ENCODE measurements around the gene PLSCR5.

The PLSCR5 gene

DNA sequence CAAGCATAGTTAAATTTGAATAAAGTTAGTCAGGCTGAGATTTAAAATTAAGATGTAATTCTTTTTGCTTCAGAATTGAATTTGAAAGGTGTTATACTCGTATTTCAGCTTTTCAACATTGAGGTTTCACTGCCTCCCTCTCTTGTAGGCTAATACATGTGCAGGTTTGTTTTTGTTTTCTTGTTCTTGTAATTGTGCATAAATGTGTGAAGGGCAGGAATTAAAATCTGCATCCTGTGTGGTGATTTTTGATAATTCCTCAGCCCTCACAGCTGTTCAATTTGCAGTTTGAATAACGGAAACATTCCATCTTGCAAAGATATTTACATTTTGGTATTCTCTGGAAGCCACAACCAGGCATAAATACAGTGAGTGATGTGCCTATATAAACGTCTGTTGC lies 35.8 kb downstream of the PLSCR5 start:
- DNase-seq (ENCODE audit: extremely low read depth, low read depth) = no peak
- TF ChIP-seq, protein P1, sequence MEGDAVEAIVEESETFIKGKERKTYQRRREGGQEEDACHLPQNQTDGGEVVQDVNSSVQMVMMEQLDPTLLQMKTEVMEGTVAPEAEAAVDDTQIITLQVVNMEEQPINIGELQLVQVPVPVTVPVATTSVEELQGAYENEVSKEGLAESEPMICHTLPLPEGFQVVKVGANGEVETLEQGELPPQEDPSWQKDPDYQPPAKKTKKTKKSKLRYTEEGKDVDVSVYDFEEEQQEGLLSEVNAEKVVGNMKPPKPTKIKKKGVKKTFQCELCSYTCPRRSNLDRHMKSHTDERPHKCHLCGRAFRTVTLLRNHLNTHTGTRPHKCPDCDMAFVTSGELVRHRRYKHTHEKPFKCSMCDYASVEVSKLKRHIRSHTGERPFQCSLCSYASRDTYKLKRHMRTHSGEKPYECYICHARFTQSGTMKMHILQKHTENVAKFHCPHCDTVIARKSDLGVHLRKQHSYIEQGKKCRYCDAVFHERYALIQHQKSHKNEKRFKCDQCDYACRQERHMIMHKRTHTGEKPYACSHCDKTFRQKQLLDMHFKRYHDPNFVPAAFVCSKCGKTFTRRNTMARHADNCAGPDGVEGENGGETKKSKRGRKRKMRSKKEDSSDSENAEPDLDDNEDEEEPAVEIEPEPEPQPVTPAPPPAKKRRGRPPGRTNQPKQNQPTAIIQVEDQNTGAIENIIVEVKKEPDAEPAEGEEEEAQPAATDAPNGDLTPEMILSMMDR (IDR thresholded peaks at IDR 0.05; ENCODE audit: low read depth, low read length) = no peak

DNA sequence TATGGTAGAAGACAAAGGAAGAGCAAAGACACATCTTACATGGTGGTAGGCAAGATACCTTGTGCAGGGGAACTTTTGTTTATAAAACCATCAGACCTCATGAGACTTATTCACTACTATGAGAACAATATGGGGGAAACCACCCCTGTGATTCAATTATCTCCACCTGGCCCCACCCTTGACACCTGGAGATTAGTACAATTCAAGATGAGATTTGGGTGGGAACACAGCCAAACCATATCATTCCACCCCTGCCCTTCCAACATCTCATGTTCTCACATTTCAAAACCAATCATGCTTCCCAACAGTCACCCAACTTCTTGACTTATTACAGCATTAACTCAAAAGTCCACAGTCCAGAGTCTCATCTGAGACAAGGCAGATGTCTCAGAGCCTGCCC lies 39.0 kb downstream of the PLSCR5 start:
- TF ChIP-seq, protein P1 (IDR thresholded peaks at IDR 0.05; ENCODE audit: low read depth, low read length) = no peak
- DNase-seq (ENCODE audit: extremely low read depth, low read depth) = no peak

DNA sequence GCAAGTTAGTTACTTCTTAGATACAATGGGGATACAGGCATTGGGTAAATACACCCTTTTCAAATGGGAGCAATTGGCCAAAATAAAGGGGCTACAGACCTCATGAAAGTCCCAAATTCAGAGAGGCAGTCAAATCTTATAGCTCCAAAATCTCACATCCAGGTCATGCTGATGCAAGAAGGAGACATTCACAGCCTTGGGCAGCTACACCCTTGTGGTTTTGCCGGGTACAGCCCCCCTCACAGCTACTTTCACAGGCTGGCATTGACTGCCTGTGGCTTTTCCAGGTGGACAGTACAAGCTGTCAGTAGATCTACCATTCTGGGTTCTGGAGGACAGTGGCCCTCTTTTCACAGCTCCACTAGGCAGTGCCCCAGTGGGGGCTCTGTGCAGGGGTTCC lies 43.3 kb downstream of the PLSCR5 start:
- TF ChIP-seq, protein P1 (IDR thresholded peaks at IDR 0.05; ENCODE audit: low read depth, low read length) = no peak
- no peak for DNase-seq (ENCODE audit: extremely low read depth, low read depth)

DNA sequence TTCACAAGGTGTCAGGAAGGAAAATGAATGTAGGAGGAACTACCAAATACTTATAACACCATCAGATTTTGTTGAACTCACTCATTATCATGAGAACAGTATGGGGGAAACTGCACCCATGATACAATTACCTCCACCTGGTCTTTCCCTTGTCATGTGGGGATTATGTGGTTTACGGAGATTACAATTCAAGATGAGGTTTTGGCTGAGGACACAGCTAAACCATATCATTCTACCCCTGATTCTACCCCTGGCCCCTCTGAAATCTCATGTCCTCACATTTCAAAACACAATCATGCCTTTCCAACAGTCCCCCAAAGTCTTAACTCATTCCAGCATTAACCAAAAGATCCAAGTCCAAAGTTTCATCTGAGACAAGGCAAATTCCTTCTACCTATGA lies 43.7 kb downstream of the PLSCR5 start:
- DNase-seq (ENCODE audit: extremely low read depth, low read depth) = no peak
- TF ChIP-seq, protein P1 (IDR thresholded peaks at IDR 0.05; ENCODE audit: low read depth, low read length) = no peak

DNA sequence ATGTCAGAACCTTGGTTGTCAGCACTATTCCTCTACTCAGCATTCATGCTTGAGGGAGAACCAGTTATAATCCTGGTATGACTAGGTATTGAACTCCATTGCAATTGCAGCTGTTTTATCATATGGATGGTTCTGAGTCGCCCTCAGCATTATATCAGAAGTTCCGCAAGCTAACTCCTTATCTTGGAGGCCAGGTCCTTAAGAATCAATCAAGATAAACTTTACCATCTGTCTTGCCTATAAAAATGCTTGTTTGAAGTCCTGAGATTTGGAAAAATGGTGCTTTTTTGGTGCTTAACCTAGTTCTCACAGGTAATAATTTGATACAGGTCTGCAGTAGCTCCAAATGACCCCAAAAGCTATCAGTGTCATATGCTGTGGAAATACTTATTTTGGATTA lies 44.5 kb downstream of the PLSCR5 start:
- DNase-seq (ENCODE audit: extremely low read depth, low read depth) = no peak
- TF ChIP-seq, protein P1 (IDR thresholded peaks at IDR 0.05; ENCODE audit: low read depth, low read length) = no peak

DNA sequence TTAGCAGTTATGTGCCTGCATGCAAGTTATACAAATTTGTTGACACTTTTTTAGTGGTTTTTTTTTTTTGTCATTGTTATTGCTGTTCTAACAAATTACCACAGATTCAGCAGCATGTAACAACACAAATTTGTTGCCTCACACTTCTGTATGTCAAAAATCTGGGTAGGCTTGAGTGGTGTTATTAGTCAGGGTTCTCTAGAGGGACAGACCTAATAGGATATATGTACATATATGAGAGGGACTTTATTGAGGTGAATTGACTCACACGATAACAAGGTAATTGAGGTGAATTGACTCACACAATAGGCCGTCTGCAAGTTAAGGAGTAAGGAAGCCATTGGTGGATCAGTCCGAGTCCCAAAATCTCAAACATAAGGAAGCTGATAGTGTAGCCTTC lies 45.8 kb downstream of the PLSCR5 start:
- TF ChIP-seq, protein P1 (IDR thresholded peaks at IDR 0.05; ENCODE audit: low read depth, low read length) = no peak
- DNase-seq (ENCODE audit: extremely low read depth, low read depth) = no peak

DNA sequence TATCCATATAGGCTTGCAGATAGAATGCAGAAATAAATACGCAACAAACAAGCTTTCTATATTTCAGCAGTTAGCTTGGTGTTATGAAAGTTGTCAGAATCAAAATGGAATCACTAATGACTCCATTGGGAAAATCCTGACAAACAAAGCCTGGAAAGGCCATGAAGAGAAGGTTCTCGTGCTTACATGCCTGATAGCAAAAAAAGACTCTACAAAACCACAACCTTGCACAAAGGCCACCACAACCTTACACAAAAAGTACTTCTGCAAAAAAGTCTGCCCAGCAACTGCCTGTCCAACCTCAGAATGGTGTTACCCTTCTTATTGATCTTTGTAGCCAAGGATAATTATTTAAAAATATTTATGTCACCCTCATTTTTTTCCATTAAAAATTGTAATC lies 46.4 kb downstream of the PLSCR5 start:
- TF ChIP-seq, protein P1 (IDR thresholded peaks at IDR 0.05; ENCODE audit: low read depth, low read length) = no peak
- no peak for DNase-seq (ENCODE audit: extremely low read depth, low read depth)
